ENCODE results near the gene UBR2.
"Not testable (repeated sequence)": the region's sequence is repeated elsewhere in the genome, so short reads cannot be mapped to it uniquely, and the experiment has no call there.

UBR2 gene

DNA sequence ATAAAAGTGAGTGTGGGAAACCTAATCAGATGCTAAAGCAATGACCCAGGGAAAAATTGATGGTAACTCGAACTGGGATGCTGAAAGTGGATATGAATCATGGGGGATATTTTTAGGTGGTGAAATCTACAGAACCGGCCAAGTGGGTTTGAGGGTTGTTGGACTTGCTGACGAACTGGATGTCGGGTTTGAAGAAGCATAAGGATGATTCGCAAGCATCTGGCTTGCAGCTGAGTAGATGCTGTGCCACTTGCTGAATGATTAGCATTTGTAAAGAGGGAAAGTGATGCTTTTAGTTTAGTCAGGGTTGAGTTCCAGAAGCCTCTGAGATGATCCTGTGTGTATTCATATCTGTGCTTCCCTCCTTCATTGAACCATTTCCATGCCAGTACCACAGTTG, 54.9 kb downstream of the UBR2 start:
- no peak for DNase-seq (ENCODE audit: low read depth in 2 of 2)

DNA sequence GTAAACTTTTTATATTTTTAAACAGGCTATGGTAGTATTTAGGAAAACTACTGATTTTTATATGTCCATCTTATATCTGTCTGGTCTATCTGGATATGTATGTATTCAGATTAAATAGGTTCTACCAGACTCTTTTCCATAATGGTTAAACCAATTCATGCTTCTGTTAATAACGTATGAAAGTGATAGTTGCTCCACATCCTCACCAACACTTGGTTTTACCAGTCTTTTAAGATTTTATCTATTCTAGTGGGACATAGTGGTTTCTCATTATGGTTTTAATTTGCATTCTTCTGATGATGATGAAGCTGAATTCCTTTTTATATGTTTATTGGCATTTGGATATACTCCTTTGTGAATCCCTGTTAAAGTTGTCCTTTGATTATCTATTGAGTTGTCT, 56.1 kb downstream of the UBR2 start:
- no peak for DNase-seq (ENCODE audit: low read depth in 2 of 2)

DNA sequence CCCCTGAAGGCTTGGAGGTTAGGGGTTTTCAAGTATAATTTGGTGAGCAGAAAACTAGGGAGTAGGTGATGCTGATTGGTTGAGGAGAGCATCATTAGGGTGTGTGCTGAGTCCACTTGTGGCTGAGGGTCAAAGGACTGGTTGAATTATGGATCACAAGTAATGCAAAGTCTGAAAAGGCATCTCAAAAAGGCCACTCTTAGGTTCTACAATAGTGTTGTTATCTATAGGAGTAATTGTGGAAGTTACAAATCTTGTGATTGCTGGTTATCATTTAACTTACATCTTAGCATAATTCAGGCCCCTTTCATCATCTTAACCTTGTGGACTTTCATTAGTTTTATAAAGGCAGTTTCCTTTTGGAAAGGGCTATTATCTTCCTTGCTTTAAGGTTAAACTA, 60.8 kb downstream of the UBR2 start:
- DNase-seq (ENCODE audit: low read depth in 2 of 2), result no peak

DNA sequence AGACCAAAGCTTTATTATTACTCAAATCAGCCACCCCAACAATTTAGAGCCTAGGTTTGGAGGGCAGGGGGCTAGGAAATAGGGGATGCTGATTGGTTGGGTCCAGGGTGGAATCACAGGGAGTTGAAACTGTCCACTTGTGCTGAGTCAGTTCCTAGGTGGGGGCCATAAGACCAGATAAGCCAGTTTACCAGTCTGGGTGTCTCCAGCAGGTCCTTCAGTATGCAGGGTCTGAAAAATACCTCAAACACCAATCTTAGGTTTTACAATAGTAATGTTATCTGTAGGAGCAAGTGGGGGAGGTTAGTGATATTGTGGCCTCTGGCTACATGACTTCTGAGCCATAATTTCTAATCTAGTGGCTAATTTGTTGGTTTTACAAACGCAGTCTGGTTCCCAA, 63.2 kb downstream of the UBR2 start:
- no peak for DNase-seq (ENCODE audit: low read depth in 2 of 2)

DNA sequence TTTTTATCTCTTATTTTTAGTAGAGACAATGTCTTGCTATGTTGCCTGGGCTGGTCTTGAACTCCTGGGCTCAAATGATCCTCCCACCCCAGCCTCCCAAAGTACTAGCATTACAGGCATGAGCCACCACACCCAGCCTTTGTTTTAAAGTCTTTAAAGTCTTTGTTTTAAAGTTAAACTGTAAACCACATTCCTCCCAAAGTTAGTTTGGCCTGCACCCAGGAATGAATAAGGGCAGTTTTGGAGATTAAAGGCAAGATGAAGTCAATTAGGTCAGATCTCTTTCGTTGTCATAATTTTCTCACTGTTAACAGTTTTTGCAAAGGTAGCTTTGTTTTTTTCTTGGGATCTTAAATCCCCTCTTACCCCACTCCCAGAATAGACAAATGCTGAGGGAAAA, 63.8 kb downstream of the UBR2 start:
- DNase-seq (ENCODE audit: low read depth in 2 of 2), result no peak

DNA sequence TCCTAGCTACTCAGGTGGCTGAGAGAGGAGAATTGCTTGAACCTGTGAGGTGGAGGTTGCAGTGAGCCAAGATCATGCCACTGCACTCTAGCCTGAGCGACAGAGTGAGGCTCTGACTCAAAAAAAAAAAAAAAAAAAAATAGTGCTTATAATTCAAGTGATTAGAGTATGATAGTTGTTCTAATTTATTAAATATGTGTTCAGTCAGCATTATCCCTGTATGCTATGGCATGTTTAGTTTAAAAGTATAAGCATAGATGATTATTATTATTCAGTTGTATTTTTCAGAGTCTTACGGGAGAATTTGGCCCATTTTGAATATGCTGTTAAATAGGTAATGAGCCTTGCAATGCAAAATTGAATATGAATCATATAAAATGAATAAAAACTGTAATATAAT, 64.8 kb downstream of the UBR2 start:
- no peak for DNase-seq (ENCODE audit: low read depth in 2 of 2)

DNA sequence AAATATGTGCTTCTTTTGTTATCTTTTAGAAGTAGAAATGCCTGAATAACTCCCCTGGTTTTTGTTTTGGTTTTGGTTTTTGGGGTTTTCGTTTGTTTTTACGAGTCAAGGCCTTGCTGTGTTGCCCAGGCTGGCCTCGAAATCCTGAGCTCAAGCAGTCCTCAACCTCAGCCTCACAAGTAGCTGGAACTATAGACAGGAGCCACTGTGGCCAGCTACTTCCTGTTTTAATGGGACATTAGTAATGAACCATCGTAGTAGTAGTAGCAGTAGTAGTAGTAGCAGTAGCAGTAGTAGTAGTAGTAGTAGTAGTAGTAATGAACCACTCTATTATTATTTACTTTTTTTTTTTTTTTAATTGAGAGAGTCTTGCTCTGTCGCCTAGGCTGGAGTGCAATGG, 66.0 kb downstream of the UBR2 start:
- no peak for DNase-seq (ENCODE audit: low read depth in 2 of 2)

DNA sequence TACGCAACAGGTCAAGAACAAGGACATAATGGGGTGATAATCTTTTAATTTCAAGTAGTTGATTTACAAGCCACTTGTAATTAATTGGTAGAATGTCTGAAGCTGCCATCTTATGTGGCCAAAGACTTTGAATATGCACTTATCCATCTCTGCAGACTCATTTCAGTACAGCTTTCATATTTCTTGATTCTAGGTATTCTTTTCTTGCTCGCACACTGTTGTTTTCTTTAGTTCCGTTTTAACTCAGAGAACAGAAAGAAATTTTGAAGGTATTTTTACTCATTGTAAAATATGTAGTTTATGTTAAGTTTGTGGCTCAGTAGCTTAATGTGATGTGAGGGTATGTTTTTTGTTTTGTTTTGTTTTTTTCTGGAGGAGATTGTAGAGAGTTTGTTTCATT, 73.9 kb downstream of the UBR2 start:
- no peak for DNase-seq (ENCODE audit: low read depth in 2 of 2)

DNA sequence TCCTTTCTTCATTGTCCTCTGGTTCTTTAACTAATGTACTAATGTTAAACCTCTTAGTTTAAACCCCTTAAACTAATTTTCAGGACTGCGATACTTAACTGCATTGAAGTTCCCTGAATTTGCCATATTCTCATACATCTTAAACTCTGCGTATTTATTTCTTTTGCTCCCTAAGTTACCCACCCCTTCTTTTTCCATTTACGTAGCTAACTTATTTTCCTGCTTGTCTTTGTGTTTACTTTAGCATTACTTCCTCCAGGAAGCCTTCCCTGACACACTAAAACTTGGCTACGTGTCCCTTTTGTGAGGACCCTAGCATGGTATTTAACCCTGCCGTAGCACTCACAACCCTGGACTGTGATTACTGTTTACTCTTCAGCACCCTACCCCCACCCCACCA, 79.0 kb downstream of the UBR2 start:
- DNase-seq (ENCODE audit: low read depth in 2 of 2), result no peak

DNA sequence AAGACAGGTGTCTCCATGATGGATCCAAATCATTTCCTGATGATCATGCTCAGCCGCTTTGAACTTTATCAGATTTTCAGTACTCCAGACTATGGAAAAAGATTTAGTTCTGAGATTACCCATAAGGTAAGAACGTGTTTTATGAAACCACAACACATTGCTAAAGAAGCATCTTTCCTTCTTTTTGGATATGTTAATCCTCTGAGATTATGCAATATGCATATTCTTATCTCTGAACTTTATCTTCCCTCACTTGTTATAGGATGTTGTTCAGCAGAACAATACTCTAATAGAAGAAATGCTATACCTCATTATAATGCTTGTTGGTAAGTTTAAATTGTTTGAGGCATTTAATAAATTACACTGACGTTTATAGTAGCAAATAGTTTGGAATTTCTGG, 80.4 kb downstream of the UBR2 start:
- DNase-seq (ENCODE audit: low read depth in 2 of 2), result no peak

DNA sequence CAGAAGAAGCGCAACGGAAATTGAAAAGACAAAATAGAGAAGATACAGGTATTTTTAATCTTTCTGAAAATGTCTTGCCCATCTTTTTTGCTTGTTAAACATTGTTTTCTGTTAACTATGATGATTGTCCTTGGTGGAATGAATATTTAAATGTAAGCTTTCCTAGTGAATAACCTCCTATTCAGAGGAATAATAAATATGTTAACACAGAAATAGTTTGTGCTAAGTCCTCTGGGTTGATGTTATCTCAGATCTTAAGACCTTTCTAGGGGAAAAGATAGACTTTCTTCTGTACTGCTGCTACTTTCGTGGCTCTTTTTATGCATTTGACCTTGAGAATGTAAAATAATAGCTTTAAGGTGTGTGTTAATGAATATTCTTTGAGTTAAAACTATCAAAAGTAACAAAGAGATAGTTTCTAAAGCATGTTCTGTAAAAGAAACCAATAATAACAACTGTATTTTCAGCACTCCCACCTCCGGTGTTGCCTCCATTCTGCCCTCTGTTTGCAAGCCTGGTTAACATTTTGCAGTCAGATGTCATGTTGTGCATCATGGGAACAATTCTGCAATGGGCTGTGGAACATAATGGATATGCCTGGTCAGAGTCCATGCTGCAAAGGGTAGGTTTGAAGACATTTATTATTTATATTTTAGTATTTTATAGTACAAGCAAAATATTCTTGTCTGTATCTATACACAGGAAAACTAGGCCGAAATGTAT, 88.4 kb downstream of the UBR2 start:
- no peak for DNase-seq (ENCODE audit: low read depth in 2 of 2)

DNA sequence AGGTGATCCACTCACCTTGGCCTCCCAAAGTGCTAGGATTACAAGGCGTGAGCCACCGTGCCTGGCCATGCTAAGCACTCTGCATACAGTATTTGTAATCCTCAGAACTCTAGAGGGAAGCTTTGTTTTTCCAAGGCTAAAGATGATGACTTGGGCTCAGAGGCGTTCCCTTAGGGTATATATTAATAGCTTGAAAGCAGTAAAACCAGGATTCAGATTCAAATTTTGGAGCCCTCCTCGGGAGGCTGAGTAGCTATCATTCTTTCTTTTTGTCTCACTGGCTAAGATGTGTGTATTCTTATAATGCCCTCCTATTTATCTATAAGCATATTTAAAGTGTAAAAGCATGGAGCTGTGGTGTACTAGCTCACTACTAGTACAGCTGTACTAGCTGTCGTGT, 90.0 kb downstream of the UBR2 start:
- DNase-seq (ENCODE audit: low read depth in 2 of 2), result no peak

DNA sequence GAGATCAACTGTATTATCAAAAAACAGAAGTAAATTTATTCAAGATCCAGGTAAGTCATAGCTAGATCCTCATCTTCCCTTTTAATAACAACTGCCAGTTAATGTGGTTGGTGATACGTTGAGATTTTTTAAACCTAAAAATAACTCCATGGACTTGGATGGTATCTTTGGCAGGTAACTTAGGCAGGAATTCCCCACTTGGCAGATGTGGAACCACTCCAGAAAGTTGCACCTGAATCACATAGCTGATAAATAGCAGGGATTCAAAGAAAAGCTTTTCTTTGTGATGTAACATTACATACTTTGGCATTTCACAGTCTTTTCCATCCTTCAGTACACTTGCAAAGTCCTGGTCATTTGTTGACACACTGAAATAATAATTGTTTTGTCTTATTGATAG, 96.0 kb downstream of the UBR2 start:
- DNase-seq (ENCODE audit: low read depth in 2 of 2), result no peak

DNA sequence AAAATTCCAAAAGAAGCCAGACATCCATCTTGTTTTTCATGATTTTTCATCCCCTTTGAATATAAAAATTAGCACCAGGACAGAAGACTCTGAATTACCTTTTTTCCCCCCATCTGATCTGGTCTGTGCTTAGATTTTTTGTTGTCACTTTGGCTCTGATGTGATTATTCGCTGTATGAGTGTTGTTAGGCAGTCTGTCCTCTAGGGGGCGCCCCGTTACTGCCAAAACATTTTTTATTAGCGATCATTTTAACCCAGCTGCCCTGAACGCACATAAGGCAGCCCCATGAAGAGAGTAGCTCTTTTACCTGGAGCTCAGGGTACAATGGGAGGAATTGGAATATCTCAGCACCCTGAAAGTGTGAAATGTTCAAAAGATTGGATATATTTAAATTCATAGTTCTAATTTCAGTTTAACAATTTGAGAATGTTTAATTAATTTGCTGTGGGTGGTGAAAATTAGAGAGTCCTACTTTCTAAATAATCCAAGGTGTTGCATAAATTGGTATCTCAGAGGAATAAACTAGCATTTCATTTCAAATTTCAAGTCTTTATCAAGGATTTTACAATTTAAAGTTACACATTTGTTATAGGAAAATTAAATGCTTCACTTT, 97.8 kb downstream of the UBR2 start:
- peak; percentile 60 to 74 for DNase-seq (ENCODE audit: low read depth in 2 of 2)

DNA sequence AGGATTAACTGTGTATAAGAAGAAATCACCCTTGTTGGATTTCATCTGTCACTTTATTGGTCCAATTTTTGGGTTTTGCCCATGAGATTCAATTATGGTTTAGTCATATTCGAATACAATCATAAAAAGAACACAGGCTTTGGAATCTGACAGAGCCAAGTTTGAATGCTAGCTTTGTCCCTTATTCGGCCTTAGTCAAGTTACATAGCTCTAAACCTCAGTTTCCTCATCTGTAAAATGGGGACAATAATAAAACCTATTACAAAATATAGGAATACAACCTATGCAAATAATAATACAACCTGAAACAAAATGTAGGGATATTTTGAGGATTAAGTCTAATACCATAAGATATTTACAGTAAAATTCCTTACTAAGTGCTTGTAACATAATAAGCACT, 100.9 kb downstream of the UBR2 start:
- DNase-seq (ENCODE audit: low read depth in 2 of 2), result no peak

DNA sequence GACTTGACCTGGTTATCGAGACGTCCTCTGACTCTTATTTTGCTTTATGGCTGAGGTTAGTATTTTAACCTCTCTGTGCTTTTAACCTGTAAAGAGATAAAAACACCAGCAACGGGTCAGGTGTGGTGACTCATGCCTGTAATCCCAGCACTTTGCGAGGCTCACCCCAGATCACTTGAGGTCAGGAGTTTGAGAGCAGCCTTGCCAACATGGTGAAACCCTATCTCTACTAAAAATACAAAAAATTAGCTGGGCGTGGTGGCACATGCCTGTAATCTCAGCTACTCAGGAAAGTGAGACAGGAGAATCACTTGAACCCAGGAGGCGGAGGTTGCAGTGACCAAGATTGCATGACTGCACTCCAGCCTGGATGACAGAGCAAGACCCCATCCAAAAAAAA, 110.5 kb downstream of the UBR2 start:
- DNase-seq (ENCODE audit: low read depth in 2 of 2), result not testable (repeated sequence)

DNA sequence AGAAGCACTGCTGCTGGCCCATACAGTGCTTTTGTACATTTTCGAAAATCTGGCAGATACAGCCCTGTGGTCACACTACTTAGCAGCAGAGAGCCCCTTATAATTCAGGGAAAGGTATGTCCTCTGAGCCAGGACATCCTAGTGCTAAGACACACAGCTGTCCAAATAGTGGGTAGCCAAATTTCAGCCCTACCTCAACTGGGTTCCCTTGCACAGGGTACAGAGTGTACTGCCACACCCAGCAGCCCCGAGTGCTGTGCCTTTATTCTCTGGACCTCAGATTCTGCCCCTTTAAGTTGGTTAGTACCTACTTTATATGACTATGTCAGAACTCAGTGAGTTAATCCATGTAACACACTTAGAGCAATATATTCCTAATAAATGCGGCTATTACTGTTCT, 111.0 kb downstream of the UBR2 start:
- no peak for DNase-seq (ENCODE audit: low read depth in 2 of 2)

DNA sequence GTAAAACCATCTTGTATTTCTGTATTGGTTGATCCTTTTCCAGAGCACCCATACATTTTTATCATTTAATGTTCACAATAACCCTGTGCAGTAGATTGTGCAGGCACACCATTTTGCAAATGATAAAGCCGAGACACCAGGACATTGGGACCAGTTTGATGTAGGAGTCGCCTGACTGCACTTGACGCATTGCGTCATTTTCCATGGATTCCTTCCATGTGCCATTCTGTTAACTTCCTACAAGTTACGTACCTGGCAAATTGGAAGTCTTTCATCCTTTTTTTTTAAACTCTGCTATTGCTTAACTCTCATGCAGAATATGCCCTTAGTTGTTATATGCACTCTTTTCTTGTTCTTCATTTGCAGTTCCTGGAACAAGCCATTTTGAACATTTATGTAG, 115.5 kb downstream of the UBR2 start:
- no peak for DNase-seq (ENCODE audit: low read depth in 2 of 2)

DNA sequence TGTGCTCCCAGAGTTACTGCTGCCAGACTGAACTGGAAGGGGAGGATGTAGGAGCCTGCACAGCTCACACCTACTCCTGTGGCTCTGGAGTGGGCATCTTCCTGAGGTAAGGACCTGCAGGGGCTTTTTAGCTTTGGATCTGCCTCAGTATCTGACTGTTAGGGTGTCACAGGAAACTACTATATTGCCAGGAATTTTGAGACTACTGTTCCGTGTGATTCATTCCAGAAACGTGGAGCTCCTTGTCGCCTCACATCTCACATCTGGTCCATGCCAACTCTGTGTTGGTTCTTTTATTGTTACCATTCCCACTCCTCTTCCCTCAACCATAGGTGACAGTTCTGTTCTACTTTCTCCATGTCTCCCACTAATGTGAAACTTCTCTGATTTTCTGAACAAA, 124.5 kb downstream of the UBR2 start:
- no peak for DNase-seq (ENCODE audit: low read depth in 2 of 2)

DNA sequence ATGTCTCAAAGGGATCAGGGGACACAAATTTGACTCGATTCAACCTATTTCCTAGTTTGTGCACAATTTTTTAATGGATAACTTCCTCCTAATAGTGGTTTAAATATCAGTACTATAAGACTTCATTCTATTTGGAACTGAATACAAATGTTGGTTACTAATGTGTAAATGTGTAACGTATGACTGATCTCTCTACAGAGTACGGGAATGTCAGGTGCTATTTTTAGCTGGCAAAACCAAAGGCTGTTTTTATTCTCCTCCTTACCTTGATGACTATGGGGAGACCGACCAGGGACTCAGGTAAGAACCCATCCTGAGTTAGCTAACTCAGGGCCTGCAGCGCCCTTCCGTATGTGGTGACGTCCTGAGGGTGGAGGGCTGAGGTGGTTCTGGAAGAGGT, 125.5 kb downstream of the UBR2 start:
- DNase-seq (ENCODE audit: low read depth in 2 of 2), result no peak

DNA sequence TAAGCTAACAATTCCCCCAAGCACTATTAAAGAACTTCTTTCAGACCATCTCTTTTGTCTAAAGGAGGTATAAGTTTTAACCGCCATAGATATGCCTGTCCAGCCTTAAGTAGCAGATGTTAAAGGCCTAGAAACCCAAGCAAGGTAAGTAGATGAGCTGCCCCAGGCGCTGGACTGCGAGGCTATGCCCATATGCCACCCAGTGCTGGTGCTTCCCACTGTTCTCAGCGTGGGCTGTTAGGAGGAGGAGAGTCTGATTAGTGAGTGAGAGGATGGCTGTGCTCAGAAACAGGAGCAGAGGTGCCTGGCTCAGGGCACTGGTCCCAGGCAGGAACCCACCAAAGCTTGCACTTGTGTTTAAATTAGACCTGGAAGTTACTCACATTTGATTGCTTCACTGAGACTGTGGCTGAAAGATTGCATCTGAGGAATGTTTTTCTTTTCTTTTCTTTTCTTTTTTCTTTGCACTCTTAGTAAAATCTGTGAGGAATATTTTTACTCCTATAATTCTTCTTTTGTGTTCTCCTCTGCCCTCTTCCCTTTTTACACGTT, 126.4 kb downstream of the UBR2 start:
- no peak for DNase-seq (ENCODE audit: low read depth in 2 of 2)

DNA sequence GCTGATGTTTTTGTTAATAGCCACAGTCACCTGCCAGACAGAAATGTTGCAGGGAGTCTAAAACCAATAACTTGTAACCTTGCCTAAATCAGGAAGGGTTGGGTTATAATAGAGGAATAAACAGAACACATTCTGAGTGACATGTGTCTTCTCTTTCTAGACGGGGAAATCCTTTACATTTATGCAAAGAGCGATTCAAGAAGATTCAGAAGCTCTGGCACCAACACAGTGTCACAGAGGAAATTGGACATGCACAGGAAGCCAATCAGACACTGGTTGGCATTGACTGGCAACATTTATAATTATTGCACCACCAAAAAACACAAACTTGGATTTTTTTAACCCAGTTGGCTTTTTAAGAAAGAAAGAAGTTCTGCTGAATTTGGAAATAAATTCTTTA, 127.0 kb downstream of the UBR2 start:
- no peak for DNase-seq (ENCODE audit: low read depth in 2 of 2)

DNA sequence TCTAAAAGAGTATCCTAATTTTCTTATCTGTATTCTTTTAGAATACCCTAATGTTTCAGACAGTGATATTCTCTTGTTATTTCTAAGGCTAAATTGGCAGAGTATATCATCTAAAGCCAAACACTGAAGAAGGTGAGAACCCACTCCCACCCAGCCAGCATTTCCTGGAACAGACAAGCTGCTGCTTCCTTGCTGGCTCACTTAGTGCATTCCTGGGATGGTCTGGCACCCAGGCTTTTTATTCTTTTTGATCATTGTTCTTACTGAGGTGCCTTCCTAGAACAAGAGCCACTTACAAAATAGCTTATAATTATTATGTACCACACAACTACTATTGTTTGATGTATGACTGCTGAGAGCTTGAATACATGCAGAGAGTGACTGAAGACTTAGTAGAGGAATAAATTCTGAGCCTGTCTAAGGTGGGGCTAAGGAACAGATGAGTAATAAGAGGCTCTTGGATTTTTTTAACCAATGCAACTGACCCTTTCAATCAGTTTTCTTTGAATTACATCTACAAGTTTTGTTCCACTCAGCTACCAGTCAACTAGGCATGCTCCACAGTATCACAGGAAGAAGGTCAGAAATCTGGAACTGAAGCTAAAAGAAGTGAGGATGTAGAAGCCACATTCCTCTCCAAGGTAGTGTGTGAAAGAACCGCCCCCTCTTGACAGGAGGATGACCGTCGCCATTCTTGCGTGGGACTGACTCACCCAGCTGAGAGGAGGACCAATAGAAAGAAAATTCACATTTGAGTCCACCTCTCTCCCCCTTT, 128.5 kb downstream of the UBR2 start:
- no peak for DNase-seq (ENCODE audit: low read depth in 2 of 2)
